Neuron (in vitro differentiated cells): ENCODE data around the gene AOAH.

ENCODE experiments used
- H2AFZ ChIP-seq: one replicate; pipeline ENCODE4 v1.6.1; 2013; ENCODE audit warnings: low read depth, mild to moderate bottlenecking, inconsistent platforms, low read length, moderate library complexity
- H3K27me3 ChIP-seq: one replicate; pipeline ENCODE4 v1.6.1; 2013; ENCODE audit warnings: low read length; ENCODE audit not compliant: insufficient read depth
- H3K36me3 ChIP-seq: one replicate; pipeline ENCODE4 v1.6.1; 2013; ENCODE audit warnings: low read length; ENCODE audit not compliant: insufficient read depth
- H3K4me1 ChIP-seq: one replicate; pipeline ENCODE4 v1.6.1; 2013; ENCODE audit warnings: low read length; ENCODE audit not compliant: insufficient read depth
- H3K4me3 ChIP-seq: 2 replicates; pipeline ENCODE4 v1.5.1; 2013; ENCODE audit warnings: mild to moderate bottlenecking, low read length, moderate library complexity
- H3K9me3 ChIP-seq: one replicate; pipeline ENCODE4 v1.6.1; 2013; ENCODE audit warnings: low read length

The AOAH gene

DNA sequence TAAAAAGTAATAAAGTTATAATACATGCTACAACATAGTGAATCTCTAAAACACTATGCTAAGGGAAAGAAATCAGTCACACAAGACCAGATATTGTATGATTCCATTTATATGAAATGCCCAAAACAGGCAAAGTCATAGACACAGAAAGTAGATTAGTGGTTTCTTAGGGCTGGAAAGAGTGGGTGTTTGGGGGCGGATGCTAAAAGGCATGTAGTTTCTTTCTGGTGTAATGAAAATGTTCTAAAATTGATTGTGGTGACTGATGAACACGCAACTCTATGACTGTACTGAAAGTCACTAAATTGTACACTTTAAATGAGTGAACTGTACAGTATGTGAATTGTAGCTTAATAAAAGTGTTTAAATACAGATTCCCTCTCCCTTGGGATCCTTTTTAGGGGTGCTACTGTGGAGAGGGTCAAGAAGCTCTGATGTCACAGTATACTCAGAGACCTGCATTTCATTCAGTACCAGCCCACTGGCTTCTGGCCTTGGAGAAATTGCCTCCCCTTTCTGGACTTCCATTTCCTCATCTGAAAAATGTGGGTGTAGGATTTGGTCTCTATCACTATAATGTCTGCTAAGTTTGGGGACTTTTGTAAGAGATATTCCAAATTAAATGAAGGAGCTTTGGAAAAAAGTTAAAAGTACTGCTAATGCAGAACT is 46.4 kb downstream of the AOAH start:
- no peak overlapping the region for H3K4me3 ChIP-seq
- no peaks in the 10 kb centered on the region for H3K9me3 ChIP-seq
- no peaks in the 10 kb centered on the region for H3K4me1 ChIP-seq
- H3K27me3 ChIP-seq = no peaks in the 10 kb centered on the region
- H2AFZ ChIP-seq = no peak overlapping the region
- H3K36me3 ChIP-seq = no peaks in the 10 kb centered on the region

GRCh38 chr7:36673703-36674102 is 50.6 kb downstream of the AOAH start:
- no peak overlapping the region for H3K4me3 ChIP-seq
- H3K9me3 ChIP-seq = no peaks in the 10 kb centered on the region
- no peak overlapping the region for H2AFZ ChIP-seq
- no peaks in the 10 kb centered on the region for H3K36me3 ChIP-seq
- no peaks in the 10 kb centered on the region for H3K27me3 ChIP-seq
- H3K4me1 ChIP-seq = no peaks in the 10 kb centered on the region

DNA sequence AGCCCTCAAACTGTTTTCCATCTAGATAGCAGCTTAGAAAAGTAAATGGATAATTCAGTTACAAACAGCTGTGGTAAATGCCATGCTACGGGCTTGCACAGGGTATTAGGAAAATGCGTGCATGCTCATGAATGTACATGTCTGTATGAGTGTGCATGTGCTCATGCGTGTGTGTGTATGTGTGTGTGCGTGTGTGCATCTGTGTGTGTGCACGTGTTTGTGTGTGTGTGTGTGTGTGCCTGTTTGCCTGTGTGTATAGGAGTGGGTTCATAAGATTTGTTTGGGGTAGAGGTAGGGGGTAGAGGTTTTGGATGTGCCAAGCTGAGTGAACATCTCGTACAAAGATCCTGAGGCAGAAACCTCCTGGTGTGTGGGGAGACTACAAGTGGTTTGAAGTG is 52.9 kb downstream of the AOAH start:
- Histone ChIP-seq H3K27me3 (no peaks in the 10 kb centered on the region), H3K9me3 (no peaks in the 10 kb centered on the region), H3K4me1 (no peaks in the 10 kb centered on the region)

GRCh38 chr7:36670585-36671431 is 53.5 kb downstream of the AOAH start:
- Histone ChIP-seq H3K9me3 (no peaks in the 10 kb centered on the region), H3K27me3 (no peaks in the 10 kb centered on the region), H3K4me1 (no peaks in the 10 kb centered on the region), H3K36me3 (no peaks in the 10 kb centered on the region), H2AFZ (no peak overlapping the region), H3K4me3 (no peak overlapping the region)

More for the DNA sequence above, 52.9 kb downstream of the AOAH start:
- no peaks in the 10 kb centered on the region for H3K36me3 ChIP-seq
- H2AFZ ChIP-seq = no peak overlapping the region
- no peak overlapping the region for H3K4me3 ChIP-seq

DNA sequence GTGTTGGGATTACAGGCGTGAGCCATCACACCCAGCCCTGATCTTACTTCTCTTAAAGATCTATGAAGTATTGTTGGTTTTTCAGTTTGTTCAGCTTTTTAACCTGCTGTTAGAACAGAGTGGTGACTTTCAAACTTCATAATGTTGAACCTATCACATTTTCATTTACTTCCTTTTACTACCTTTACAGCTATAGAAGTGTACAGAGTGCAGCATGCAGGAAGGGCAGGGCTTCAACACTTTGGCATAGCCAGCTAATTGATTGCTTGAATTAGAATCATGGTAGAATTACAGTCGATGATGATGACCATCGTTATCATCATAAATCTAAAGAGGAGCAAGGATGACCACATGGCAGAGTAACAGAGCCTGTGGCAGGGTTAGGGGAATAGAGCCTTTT is 55.5 kb downstream of the AOAH start:
- no peak overlapping the region for H2AFZ ChIP-seq
- H3K4me3 ChIP-seq = no peak overlapping the region
- no peaks in the 10 kb centered on the region for H3K27me3 ChIP-seq
- no peaks in the 10 kb centered on the region for H3K4me1 ChIP-seq
- H3K9me3 ChIP-seq = no peaks in the 10 kb centered on the region
- no peaks in the 10 kb centered on the region for H3K36me3 ChIP-seq

GRCh38 chr7:36668080-36668479 is 56.2 kb downstream of the AOAH start:
- Histone ChIP-seq H3K27me3 (no peaks in the 10 kb centered on the region), H2AFZ (no peak overlapping the region), H3K4me1 (no peaks in the 10 kb centered on the region), H3K4me3 (no peak overlapping the region), H3K36me3 (no peaks in the 10 kb centered on the region), H3K9me3 (no peaks in the 10 kb centered on the region)

DNA sequence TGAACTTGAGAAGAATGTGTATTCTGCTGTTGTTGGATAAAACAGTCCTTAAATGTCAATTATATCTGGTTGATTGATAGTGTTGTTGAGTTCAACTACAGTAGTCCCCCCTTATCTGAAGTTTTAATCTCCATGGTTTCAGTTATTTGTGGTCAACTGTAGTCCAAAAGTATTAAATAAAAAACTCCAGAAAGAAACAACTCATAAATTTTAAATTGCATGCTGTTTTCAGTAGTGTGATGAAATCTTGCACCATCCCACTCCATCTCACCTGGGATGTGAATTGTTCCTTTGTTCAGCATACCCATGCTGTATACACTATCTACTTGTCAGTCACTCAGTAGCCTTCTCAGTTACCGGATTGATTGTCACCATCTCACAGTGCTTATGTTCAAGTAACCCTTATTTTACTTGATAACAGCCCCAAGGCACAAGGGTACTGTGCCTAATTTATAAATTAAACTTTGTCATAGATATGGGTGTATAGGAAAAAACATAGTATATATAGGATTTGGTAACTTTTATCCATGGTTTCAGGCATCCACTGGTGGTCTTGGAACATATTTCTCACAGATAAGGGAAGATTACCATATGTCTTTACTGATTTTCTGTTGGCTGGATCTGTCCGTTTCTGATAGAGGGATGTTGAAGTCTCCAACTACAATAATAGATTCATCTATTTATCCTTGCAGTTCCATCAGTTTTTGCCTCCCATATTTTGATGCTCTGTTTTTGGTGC is 57.1 kb downstream of the AOAH start:
- no peaks in the 10 kb centered on the region for H3K27me3 ChIP-seq
- no peak overlapping the region for H3K4me3 ChIP-seq
- no peaks in the 10 kb centered on the region for H3K4me1 ChIP-seq
- no peaks in the 10 kb centered on the region for H3K9me3 ChIP-seq
- no peaks in the 10 kb centered on the region for H3K36me3 ChIP-seq
- H2AFZ ChIP-seq = no peak overlapping the region

DNA sequence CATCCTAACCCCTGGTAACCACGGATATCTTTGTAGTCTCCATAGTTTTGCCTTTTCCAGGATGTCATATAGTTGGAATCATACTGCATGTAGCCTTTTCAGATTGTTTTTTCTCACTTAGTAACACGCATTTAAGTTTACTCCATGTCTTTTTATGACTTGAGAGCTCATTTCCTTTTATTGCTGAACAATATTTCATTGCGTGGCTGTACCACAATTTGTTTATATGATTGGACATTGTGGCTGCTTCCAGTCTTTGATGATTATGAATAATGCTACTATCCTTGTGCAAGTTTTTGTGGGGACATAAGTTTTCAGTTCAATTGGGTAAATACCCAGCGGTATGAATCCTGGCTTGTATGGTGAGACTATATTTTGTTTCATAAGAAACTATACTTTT is 60.8 kb downstream of the AOAH start:
- Histone ChIP-seq H3K36me3 (no peaks in the 10 kb centered on the region), H3K4me3 (no peak overlapping the region), H3K4me1 (peaks cover 30% of the 10 kb centered on the region), H2AFZ (no peak overlapping the region), H3K9me3 (no peaks in the 10 kb centered on the region), H3K27me3 (no peaks in the 10 kb centered on the region)

GRCh38 chr7:36661135-36661840 is 63.0 kb downstream of the AOAH start:
- Histone ChIP-seq H3K27me3 (no peaks in the 10 kb centered on the region), H3K4me1 (peaks cover 45% of the 10 kb centered on the region), H3K4me3 (no peak overlapping the region), H3K36me3 (no peaks in the 10 kb centered on the region), H3K9me3 (no peaks in the 10 kb centered on the region), H2AFZ (no peak overlapping the region)

GRCh38 chr7:36659638-36660341 is 64.5 kb downstream of the AOAH start:
- no peaks in the 10 kb centered on the region for H3K36me3 ChIP-seq
- no peaks in the 10 kb centered on the region for H3K27me3 ChIP-seq
- peaks cover 46% of the 10 kb centered on the region for H3K4me1 ChIP-seq
- H2AFZ ChIP-seq = no peak overlapping the region
- H3K4me3 ChIP-seq = peak overlapping the region; percentile 6
- H3K9me3 ChIP-seq = no peaks in the 10 kb centered on the region

DNA sequence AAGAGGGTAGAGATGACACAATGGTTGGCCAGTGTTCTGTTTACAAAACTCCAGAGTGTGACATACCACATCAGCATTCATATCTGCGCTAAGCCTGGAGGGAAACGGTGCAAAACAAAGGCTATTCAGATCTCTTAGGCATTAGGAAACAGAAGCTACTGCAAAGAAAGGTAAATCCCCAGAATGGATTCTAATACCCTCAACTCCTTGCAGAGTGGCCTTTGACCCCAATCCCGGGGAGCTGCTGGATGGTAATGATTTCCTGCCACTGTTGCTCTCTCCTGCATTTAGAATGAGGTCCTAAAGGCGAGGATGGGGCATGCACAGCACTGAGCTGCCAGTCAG is 65.2 kb downstream of the AOAH start:
- Histone ChIP-seq H3K27me3 (no peaks in the 10 kb centered on the region), H3K4me1 (peaks cover 52% of the 10 kb centered on the region), H3K9me3 (no peaks in the 10 kb centered on the region), H3K4me3 (peak overlapping the region; percentile 0), H3K36me3 (no peaks in the 10 kb centered on the region), H2AFZ (peak overlapping the region; percentile 23)

GRCh38 chr7:36658335-36659171 is 65.7 kb downstream of the AOAH start:
- Histone ChIP-seq H3K4me1 (peaks cover 58% of the 10 kb centered on the region), H3K36me3 (no peaks in the 10 kb centered on the region), H3K27me3 (no peaks in the 10 kb centered on the region), H3K4me3 (peak overlapping the region; percentile 0), H3K9me3 (no peaks in the 10 kb centered on the region), H2AFZ (peak overlapping the region; percentile 23)
